HepG2 (cell line): ENCODE measurements around the gene AAMP. TPM values are rescaled to one million over a fixed set of nuclear protein-coding genes. Genes with fewer than 3 reads are reported as not detected.

Experiments
- ASH2L ChIP-seq: fragments of 300-600, 200-600 bp; sonication (generic); IDR thresholded peaks from 2 replicates; pipeline ENCODE4 v1.7.0; 2017; ENCODE audit warnings: low read depth, mild to moderate bottlenecking, moderate library complexity, mixed read lengths, low read length; ENCODE audit not compliant: insufficient read length
- BORCS8-MEF2B ChIP-seq: sonication (generic); formaldehyde crosslinking; IDR thresholded peaks from 2 replicates; pipeline ENCODE4 v1.8.0; 2022; ENCODE audit warnings: mild to moderate bottlenecking, missing genetic modification reagents
- DDIT3 ChIP-seq: sonication (generic); formaldehyde crosslinking; IDR thresholded peaks from 2 replicates; pipeline ENCODE4 v1.4.0; 2020; ENCODE audit warnings: mild to moderate bottlenecking, missing genetic modification reagents
- ESRRA ChIP-seq: sonication (generic); formaldehyde crosslinking; IDR thresholded peaks from 2 replicates; pipeline ENCODE4 v1.5.1; 2020; ENCODE audit warnings: mild to moderate bottlenecking, low read depth, missing genetic modification reagents
- HNF1B ChIP-seq: sonication (generic); formaldehyde crosslinking; IDR thresholded peaks from 2 replicates; pipeline ENCODE4 v1.5.1; 2020; ENCODE audit warnings: mild to moderate bottlenecking, moderate library complexity, missing genetic modification reagents
- NFE2L1 ChIP-seq: sonication (generic); formaldehyde crosslinking; IDR thresholded peaks from 2 replicates; pipeline ENCODE4 v1.4.0; 2020; ENCODE audit warnings: missing genetic modification reagents, mild to moderate bottlenecking, borderline replicate concordance
- NFRKB ChIP-seq: fragments of 450-650 bp; IDR thresholded peaks from 2 replicates; pipeline ENCODE4 v1.6.1; 2017
- RBM39 ChIP-seq: fragments of 200-400 bp; formaldehyde crosslinking; IDR thresholded peaks from one replicate; pipeline ENCODE4 v1.6.1; 2018; ENCODE audit warnings: antibody characterized with exemption, mild to moderate bottlenecking, low read depth, low read length; ENCODE audit not compliant: poor library complexity, severe bottlenecking
- SALL2 ChIP-seq: sonication (generic); formaldehyde crosslinking; IDR thresholded peaks from 2 replicates; pipeline ENCODE4 v1.8.1; 2023; ENCODE audit warnings: mild to moderate bottlenecking, missing genetic modification reagents, inconsistent platforms
- ZBTB7B ChIP-seq: sonication (generic); formaldehyde crosslinking; IDR thresholded peaks from 2 replicates; pipeline ENCODE4 v1.4.0; 2020; ENCODE audit warnings: missing genetic modification reagents
- ZNF430 ChIP-seq: sonication (generic); formaldehyde crosslinking; IDR thresholded peaks from 2 replicates; pipeline ENCODE4 v1.9.0; 2021; ENCODE audit warnings: mild to moderate bottlenecking, missing genetic modification reagents
- ZNF44 ChIP-seq: sonication (generic); formaldehyde crosslinking; IDR thresholded peaks from 2 replicates; pipeline ENCODE4 v1.5.1; 2020; ENCODE audit warnings: mild to moderate bottlenecking, missing genetic modification reagents
- ZNF512 ChIP-seq: sonication (generic); formaldehyde crosslinking; IDR thresholded peaks from 2 replicates; pipeline ENCODE4 v1.4.0; 2020; ENCODE audit warnings: mild to moderate bottlenecking, missing genetic modification reagents
- ZNF558 ChIP-seq: sonication (generic); formaldehyde crosslinking; IDR thresholded peaks from 2 replicates; pipeline ENCODE4 v1.9.0; 2022; ENCODE audit warnings: mild to moderate bottlenecking, missing genetic modification reagents, borderline replicate concordance
- ZNF589 ChIP-seq: sonication (generic); formaldehyde crosslinking; conservative IDR thresholded peaks from 2 replicates; pipeline ENCODE4 v1.8.0; 2022; ENCODE audit warnings: mild to moderate bottlenecking, moderate library complexity, missing genetic modification reagents
- ZNF660 ChIP-seq: sonication (generic); formaldehyde crosslinking; IDR thresholded peaks from 2 replicates; pipeline ENCODE4 v1.5.1; 2020; ENCODE audit warnings: mild to moderate bottlenecking, low read depth, missing genetic modification reagents, borderline replicate concordance
- ZNF670 ChIP-seq: sonication (generic); formaldehyde crosslinking; IDR thresholded peaks from 2 replicates; pipeline ENCODE4 v1.8.0; 2022; ENCODE audit warnings: mild to moderate bottlenecking, missing genetic modification reagents, borderline replicate concordance
- ZNF781 ChIP-seq: sonication (generic); formaldehyde crosslinking; IDR thresholded peaks from 2 replicates; pipeline ENCODE4 v1.5.1; 2020; ENCODE audit warnings: borderline replicate concordance, mild to moderate bottlenecking, missing genetic modification reagents; ENCODE audit errors: not compliant biosample characterization
- ZNF782 ChIP-seq: sonication (generic); formaldehyde crosslinking; IDR thresholded peaks from 2 replicates; pipeline ENCODE4 v1.4.0; 2020; ENCODE audit warnings: missing genetic modification reagents, mild to moderate bottlenecking, borderline replicate concordance
- polyA plus RNA-seq, 8 experiments: library from polyadenylated mRNA; depleted of rRNA in 3 of 8; stranded (reverse) in 7 of 8; unstranded in 1 of 8; fragments of >200 nt; fragmentation: Illumina TruSeq in 4 of 8; extraction: Trizol in 4 of 8; gene quantifications; 2 replicates each; pipeline versions ENCODE4 v1.2.1 to v1.2.3, GENCODE V29; 2011 to 2016; ENCODE audit warnings: low read depth in 4 of 8, missing spikeins in 1 of 8, mixed read lengths in 1 of 8; ENCODE audit not compliant: insufficient read depth in 1 of 8
- total RNA-seq, 5 experiments: library from RNA; depleted of rRNA; stranded (reverse); fragments of >200 nt; fragmentation: Illumina TruSeq; extraction: Trizol; gene quantifications; 2 replicates each; pipeline ENCODE4 v1.2.3, GENCODE V29; 2016; ENCODE audit warnings: low read depth in 1 of 5
- TF ChIP-seq, protein P1 (sequence below): sonication (generic); formaldehyde crosslinking; IDR thresholded peaks from 2 replicates; pipeline ENCODE4 v1.4.0; 2020; ENCODE audit warnings: missing genetic modification reagents; ENCODE audit errors: not compliant biosample characterization
- TF ChIP-seq, protein P2 (sequence below): sonication (generic); formaldehyde crosslinking; IDR thresholded peaks from 2 replicates; pipeline ENCODE4 v1.5.0; 2020; ENCODE audit warnings: missing genetic modification reagents
- TF ChIP-seq, protein P3 (sequence below): sonication (generic); formaldehyde crosslinking; IDR thresholded peaks from 2 replicates; pipeline ENCODE4 v1.8.0; 2022; ENCODE audit warnings: missing genetic modification reagents, mild to moderate bottlenecking, moderate library complexity, borderline replicate concordance

AAMP gene
- total and polyA plus RNA-seq, 2 of the 13 experiments (the other 11 are each of a cell fraction or from before 2014, with no cell fraction given), result 110 to 186 TPM

GRCh38 chr2:218296847-218297246 lies 26.9 kb upstream of the AAMP start (continued):
- TF ChIP-seq, protein P1, sequence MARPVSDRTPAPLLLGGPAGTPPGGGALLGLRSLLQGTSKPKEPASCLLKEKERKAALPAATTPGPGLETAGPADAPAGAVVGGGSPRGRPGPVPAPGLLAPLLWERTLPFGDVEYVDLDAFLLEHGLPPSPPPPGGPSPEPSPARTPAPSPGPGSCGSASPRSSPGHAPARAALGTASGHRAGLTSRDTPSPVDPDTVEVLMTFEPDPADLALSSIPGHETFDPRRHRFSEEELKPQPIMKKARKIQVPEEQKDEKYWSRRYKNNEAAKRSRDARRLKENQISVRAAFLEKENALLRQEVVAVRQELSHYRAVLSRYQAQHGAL (CRISPR knock-in tag), result no peak
- TF ChIP-seq ASH2L, result no peak
- no peak for TF ChIP-seq RBM39
- no peak for TF ChIP-seq DDIT3 (CRISPR knock-in tag)
- TF ChIP-seq ZNF670 (CRISPR knock-in tag), result no peak
- no peak for TF ChIP-seq ZNF44
- no peak for TF ChIP-seq NFRKB
- no peak for TF ChIP-seq ZNF589 (CRISPR knock-in tag)
- TF ChIP-seq BORCS8-MEF2B (CRISPR knock-in tag), result no peak
- no peak for TF ChIP-seq ZNF782 (CRISPR knock-in tag)
- no peak for TF ChIP-seq ZBTB7B (CRISPR knock-in tag)
- TF ChIP-seq, protein P2, sequence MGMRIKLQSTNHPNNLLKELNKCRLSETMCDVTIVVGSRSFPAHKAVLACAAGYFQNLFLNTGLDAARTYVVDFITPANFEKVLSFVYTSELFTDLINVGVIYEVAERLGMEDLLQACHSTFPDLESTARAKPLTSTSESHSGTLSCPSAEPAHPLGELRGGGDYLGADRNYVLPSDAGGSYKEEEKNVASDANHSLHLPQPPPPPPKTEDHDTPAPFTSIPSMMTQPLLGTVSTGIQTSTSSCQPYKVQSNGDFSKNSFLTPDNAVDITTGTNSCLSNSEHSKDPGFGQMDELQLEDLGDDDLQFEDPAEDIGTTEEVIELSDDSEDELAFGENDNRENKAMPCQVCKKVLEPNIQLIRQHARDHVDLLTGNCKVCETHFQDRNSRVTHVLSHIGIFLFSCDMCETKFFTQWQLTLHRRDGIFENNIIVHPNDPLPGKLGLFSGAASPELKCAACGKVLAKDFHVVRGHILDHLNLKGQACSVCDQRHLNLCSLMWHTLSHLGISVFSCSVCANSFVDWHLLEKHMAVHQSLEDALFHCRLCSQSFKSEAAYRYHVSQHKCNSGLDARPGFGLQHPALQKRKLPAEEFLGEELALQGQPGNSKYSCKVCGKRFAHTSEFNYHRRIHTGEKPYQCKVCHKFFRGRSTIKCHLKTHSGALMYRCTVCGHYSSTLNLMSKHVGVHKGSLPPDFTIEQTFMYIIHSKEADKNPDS (CRISPR knock-in tag), result no peak
- no peak for TF ChIP-seq HNF1B
- TF ChIP-seq ZNF660 (CRISPR knock-in tag), result no peak
- TF ChIP-seq ZNF781 (CRISPR knock-in tag), result peak; percentile 3
- TF ChIP-seq, protein P3, sequence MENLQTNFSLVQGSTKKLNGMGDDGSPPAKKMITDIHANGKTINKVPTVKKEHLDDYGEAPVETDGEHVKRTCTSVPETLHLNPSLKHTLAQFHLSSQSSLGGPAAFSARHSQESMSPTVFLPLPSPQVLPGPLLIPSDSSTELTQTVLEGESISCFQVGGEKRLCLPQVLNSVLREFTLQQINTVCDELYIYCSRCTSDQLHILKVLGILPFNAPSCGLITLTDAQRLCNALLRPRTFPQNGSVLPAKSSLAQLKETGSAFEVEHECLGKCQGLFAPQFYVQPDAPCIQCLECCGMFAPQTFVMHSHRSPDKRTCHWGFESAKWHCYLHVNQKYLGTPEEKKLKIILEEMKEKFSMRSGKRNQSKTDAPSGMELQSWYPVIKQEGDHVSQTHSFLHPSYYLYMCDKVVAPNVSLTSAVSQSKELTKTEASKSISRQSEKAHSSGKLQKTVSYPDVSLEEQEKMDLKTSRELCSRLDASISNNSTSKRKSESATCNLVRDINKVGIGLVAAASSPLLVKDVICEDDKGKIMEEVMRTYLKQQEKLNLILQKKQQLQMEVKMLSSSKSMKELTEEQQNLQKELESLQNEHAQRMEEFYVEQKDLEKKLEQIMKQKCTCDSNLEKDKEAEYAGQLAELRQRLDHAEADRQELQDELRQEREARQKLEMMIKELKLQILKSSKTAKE, result no peak
- no peak for TF ChIP-seq ZNF512 (CRISPR knock-in tag)
- TF ChIP-seq ZNF558 (CRISPR knock-in tag), result no peak
- TF ChIP-seq ZNF430 (CRISPR knock-in tag), result no peak
- no peak for TF ChIP-seq NFE2L1 (CRISPR knock-in tag)
- TF ChIP-seq SALL2, result no peak
- TF ChIP-seq ESRRA, result no peak
